ENCODE results near the gene R3HDM2.
A peak's percentile ranks its signal among the peaks of the same experiment; 100 is the strongest.

Gene R3HDM2

DNA sequence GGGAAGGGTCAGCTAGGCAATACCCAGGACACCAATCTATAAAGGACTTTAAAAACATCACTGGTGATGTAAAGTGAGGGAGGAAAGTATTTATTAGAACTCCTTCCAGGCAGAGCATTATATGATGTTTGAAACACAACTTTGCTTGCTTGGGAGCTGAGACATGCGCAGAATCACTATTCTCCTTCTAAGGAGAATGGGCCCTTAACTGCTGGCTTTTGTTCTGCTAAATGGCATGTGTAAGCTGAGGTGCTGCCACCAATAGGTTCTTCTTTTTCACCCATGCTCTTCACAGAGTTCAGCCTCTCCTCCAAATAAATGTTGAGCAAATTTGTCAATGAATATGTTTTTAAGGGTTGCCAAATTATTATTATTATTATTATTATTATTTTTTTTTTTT, 183.8 kb downstream of the R3HDM2 start:
- TF ChIP-seq, protein P1, sequence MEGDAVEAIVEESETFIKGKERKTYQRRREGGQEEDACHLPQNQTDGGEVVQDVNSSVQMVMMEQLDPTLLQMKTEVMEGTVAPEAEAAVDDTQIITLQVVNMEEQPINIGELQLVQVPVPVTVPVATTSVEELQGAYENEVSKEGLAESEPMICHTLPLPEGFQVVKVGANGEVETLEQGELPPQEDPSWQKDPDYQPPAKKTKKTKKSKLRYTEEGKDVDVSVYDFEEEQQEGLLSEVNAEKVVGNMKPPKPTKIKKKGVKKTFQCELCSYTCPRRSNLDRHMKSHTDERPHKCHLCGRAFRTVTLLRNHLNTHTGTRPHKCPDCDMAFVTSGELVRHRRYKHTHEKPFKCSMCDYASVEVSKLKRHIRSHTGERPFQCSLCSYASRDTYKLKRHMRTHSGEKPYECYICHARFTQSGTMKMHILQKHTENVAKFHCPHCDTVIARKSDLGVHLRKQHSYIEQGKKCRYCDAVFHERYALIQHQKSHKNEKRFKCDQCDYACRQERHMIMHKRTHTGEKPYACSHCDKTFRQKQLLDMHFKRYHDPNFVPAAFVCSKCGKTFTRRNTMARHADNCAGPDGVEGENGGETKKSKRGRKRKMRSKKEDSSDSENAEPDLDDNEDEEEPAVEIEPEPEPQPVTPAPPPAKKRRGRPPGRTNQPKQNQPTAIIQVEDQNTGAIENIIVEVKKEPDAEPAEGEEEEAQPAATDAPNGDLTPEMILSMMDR (IDR thresholded peaks at IDR 0.05; ENCODE audit: insufficient read depth, low read depth, low read length, missing control alignments), result no peak
- no peak for DNase-seq (ENCODE audit: low read depth)
- no peak overlapping the region for H3K4me3 ChIP-seq (ENCODE audit: low read depth, low read length)

DNA sequence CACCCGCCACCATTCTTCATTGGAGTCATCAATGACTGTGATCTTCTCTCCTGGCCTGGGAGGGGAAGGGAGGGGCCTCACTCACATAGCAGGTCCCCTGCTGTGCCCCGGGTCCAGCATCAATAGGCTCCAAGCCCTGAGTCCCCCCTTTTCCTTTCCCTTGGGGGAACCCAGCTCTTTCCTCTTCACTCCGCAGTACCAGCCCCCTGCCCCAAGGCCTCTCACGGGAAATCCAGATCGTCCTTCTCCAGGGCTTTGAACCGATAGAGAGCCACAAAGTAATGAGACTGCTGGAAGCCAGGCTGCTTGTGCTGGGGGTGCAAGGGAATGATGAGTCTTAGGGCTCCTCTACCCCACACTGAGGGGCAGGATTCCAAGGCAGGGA, 186.5 kb downstream of the R3HDM2 start:
- no peak for DNase-seq (ENCODE audit: low read depth)
- H3K4me3 ChIP-seq (ENCODE audit: low read depth, low read length), result no peak overlapping the region
- TF ChIP-seq, protein P1 (IDR thresholded peaks at IDR 0.05; ENCODE audit: insufficient read depth, low read depth, low read length, missing control alignments), result no peak

DNA sequence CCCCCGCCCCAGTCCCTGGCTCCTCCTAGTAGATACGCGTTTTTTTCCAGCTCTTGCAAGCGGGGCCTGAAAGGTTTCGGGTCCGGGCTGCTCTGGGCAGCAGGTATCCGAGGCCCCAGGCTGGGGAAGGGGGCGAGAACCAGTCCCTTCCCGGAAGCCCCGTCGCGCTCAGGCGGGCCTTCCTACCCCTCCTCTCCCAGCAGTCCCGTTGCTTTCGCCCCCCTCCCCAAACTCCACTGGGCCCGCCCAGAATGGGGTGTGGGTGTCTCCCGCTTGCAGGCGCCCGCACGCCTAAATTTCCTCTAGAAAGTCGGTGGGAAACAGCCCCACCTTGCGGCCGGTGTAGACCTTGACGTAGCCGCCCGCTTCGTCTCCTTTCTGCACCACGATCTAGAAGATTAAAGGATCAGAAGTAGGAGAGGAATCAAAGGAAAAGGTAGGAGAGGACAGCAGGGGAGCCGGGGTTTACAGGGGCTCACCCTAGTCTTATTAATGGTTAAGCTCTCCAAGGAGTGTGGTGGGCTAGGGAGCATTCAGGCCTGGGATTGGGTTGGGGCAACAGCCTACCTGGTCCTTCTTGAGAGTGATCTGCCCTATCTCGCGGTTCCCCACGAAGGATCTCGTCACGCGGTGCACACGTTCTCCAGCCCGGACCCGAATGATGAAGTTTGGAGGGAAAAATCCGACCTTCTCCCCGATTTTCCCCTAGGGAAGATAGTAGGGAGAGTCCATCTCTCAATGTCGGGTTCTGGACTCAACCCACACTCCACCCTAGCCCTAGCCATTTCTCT, 187.1 kb downstream of the R3HDM2 start:
- TF ChIP-seq, protein P1 (IDR thresholded peaks at IDR 0.05; ENCODE audit: insufficient read depth, low read depth, low read length, missing control alignments), result peak; percentile 77
- DNase-seq (ENCODE audit: low read depth), result peak; percentile 79
- H3K4me3 ChIP-seq (ENCODE audit: low read depth, low read length), result peak overlapping the region; percentile 42

DNA sequence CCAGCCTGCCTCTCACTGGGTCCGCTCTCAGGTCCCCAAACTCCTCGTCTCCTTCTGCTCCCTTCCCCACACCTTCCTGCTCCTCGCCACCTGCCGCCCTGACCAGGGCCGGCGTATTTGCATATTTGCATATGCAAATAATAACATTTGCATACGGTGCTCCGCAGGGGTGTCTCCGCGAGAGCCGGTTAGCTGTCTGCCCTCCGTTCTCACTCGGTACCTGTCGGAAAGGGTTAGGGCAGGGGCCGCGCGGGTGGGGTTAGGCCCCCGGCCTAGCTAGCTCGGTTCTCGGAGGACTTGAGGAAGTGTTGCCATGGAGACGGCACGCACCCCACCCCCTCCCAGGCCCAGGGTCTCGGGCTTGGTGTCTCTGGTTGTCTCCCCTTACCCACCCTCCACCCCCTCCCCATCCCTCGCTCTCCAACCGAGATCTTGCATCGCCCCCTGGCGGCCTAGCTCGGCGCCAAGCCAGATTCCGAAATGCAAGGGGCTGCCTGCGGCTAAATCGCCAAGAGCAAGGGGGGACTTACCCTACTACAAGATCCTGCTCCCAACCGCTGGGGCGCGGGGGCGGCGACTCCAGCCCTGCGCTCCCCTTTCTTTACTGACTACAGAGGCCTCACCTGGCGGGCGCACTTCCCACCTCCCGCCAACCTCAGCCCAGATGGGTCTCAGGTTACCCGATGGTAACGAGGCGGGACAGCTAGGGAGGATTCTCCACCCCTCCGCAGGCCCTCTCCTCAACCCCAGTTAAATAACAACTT, 188.0 kb downstream of the R3HDM2 start:
- DNase-seq (ENCODE audit: low read depth), result peak; percentile 80
- H3K4me3 ChIP-seq (ENCODE audit: low read depth, low read length), result peak overlapping the region; percentile 42
- TF ChIP-seq, protein P1 (IDR thresholded peaks at IDR 0.05; ENCODE audit: insufficient read depth, low read depth, low read length, missing control alignments), result peak; percentile 78

DNA sequence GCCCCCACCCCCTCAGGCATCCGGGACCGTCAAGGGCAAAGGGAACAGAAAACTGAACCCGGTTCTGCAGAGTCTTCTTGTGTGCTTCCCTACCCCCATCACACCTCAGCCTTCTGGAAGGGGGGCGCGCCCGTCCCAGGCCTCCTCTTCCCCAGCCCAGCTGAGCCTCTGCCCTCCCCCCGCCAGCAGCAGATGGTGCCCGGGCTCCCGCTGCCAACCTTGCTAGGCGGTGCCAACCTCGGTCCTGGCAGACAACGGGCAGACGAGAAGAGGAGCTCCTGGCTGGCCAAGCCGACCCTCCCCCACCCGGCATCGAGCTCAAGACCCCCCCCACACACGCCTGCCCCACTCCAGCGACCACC, 188.5 kb downstream of the R3HDM2 start:
- no peak overlapping the region for H3K4me3 ChIP-seq (ENCODE audit: low read depth, low read length)
- no peak for DNase-seq (ENCODE audit: low read depth)
- TF ChIP-seq, protein P1 (IDR thresholded peaks at IDR 0.05; ENCODE audit: insufficient read depth, low read depth, low read length, missing control alignments), result no peak

DNA sequence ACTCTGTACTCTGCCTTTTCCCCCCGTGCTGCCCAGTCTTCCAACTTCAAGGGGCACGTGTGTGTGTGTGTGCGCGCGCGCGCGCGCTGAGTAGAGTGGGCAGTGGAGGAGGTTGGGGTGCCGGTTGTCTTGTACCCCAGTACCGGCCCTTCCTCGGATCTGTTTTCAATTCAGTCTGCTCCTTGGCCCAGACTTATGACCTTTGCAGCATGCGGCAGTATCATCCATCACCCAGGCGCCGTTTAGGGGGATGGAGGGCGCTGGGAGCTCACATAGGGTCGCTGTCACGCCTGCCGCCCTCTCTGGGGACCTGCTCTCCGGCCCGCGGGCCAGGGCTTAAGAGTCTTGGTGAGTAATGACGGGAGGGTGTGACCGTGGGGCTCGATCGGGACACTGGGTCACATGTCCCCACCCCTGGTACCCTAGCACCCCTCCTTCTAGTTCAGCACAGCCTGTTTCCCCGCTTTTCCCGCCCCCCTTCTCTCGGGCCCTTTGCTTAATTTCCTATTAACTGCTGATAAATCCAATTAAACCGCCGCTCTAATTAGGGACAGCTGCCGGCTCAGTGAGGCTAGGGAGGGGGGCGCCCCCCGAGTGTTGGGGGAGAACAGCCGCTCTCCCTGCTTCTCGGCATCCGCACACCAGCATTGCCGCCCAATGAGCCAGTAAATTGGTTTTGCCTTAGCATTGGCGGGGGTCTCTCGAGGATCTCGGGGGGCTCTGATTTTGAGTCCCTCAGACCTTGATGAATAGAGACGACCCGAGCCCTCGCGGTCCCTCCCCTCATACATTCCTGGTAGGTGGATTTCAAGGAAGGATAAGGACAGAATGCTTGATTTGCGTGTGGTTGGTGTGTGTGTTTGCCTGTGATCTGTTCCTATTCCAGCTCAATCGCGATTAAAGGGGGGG, 189.2 kb downstream of the R3HDM2 start:
- DNase-seq (ENCODE audit: low read depth), result no peak
- H3K4me3 ChIP-seq (ENCODE audit: low read depth, low read length), result no peak overlapping the region
- TF ChIP-seq, protein P1 (IDR thresholded peaks at IDR 0.05; ENCODE audit: insufficient read depth, low read depth, low read length, missing control alignments), result no peak

Measured in GM12865 (cell line).